ENCODE results near the gene ANKRD34A. TPM values are rescaled to one million over a fixed set of nuclear protein-coding genes. Genes with fewer than 3 reads are reported as not detected.
A peak's percentile ranks its signal among the peaks of the same experiment; 100 is the strongest.

The ANKRD34A gene
- total and polyA plus RNA-seq, 2 donors (not counting 1 experiment from before 2014, with no cell fraction given) = 1.2 to 1.9 TPM

DNA sequence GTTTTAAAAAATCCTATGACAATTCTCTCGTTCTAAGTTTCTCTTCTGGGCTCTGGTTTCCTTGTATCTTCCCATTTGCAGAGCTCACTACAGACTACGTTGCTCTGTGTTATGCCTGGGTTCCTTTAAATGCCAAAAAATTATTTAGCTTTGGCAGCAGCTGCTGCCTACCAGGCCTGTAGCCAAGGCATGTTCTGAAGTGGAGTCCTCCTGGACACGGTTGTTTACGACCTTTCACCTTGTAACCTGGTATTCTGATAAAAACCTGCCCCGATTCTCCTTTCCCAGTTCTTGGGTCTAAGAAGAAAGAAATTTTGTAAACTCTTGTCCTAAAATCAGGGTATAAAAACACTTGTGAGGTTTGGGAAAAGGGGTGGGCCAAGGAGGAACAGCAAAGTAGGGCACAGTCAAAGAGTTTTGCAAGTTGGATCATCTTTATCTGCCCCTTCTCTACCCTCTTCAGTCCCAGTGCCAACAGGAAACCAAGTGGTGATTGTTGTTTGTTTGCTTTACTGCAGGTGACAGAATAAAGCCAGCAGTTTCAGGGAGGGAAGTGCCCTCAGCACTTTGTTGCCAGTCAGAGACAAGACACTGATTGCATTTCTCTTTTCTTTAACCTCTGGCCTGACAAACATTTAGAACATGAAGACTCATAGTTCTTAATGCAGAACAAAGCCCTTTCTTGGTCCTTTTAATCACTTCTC is 35.1 kb upstream of the ANKRD34A start:
- Histone ChIP-seq H3K79me2 (ENCODE audit: control insufficient read depth, insufficient read depth, low read length) (peaks cover 16% of the 10 kb centered on the region), H3K4me3 (replicated peaks in 1 of 4; ENCODE audit: control extremely low read depth in 1 of 4, insufficient read depth in 1 of 4, low read depth in 3 of 4, low read length in 4 of 4) (peak overlapping the region in 1 of 4 experiments; percentile 3), H3K4me2 (ENCODE audit: extremely low read depth, insufficient read depth, low read length) (no peak overlapping the region), H3K36me3 (ENCODE audit: control insufficient read depth, insufficient read depth, low read length) (peaks cover 1% of the 10 kb centered on the region), H3K9ac (ENCODE audit: insufficient read depth, low read length) (no peak overlapping the region), H3K4me1 (ENCODE audit: control insufficient read depth, extremely low read depth, insufficient read depth, low read length) (peaks cover 5% of the 10 kb centered on the region), H3K27ac (ENCODE audit: insufficient read depth, low read length) (no peak overlapping the region), H2AFZ (ENCODE audit: low read length) (peak overlapping the region; percentile 8), H3K9me3 (ENCODE audit: control insufficient read depth, insufficient read depth, low read depth, low read length) (no peaks in the 10 kb centered on the region), H3K27me3 (ENCODE audit: control insufficient read depth, insufficient read depth, low read length) (no peaks in the 10 kb centered on the region), H4K20me1 (ENCODE audit: control insufficient read depth, extremely low read depth, insufficient read depth, low read length) (no peaks in the 10 kb centered on the region)
- no peak for DNase-seq (ENCODE audit: low read depth in 2 of 2)
- TF ChIP-seq, protein P1, sequence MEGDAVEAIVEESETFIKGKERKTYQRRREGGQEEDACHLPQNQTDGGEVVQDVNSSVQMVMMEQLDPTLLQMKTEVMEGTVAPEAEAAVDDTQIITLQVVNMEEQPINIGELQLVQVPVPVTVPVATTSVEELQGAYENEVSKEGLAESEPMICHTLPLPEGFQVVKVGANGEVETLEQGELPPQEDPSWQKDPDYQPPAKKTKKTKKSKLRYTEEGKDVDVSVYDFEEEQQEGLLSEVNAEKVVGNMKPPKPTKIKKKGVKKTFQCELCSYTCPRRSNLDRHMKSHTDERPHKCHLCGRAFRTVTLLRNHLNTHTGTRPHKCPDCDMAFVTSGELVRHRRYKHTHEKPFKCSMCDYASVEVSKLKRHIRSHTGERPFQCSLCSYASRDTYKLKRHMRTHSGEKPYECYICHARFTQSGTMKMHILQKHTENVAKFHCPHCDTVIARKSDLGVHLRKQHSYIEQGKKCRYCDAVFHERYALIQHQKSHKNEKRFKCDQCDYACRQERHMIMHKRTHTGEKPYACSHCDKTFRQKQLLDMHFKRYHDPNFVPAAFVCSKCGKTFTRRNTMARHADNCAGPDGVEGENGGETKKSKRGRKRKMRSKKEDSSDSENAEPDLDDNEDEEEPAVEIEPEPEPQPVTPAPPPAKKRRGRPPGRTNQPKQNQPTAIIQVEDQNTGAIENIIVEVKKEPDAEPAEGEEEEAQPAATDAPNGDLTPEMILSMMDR (conservative IDR thresholded peaks at IDR 0.05 in 1 of 2, IDR thresholded peaks at IDR 0.05 in 1 of 2; ENCODE audit: low read depth in 1 of 2, low read length in 2 of 2) = no peak
- no peak for TF ChIP-seq EZH2 (IDR thresholded peaks at IDR 0.05; ENCODE audit: low read length, missing control alignments)

DNA sequence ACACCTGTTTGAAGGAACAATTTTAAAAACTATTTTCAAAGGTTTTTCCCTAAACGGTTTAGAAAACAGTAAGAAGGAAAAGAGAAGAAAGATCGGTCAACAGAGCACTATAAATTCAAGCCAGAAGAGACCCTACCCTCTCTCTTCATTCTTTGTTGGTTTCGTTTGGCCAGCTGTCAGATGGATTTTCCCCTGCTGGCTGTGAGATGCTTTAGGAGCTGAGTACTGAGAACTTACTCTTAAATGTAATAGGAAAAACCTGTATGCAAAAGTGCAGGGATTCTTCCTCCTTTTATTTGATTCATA is 33.3 kb upstream of the ANKRD34A start:
- Histone ChIP-seq H2AFZ (ENCODE audit: low read length) (no peak overlapping the region), H3K27ac (ENCODE audit: insufficient read depth, low read length) (no peak overlapping the region), H3K4me3 (replicated peaks in 1 of 4; ENCODE audit: control extremely low read depth in 1 of 4, insufficient read depth in 1 of 4, low read depth in 3 of 4, low read length in 4 of 4) (peak overlapping the region in 2 of 4 experiments; percentile 1 to 66), H3K9me3 (ENCODE audit: control insufficient read depth, insufficient read depth, low read depth, low read length) (no peaks in the 10 kb centered on the region), H3K27me3 (ENCODE audit: control insufficient read depth, insufficient read depth, low read length) (no peaks in the 10 kb centered on the region), H3K9ac (ENCODE audit: insufficient read depth, low read length) (no peak overlapping the region), H3K36me3 (ENCODE audit: control insufficient read depth, insufficient read depth, low read length) (peaks cover 4% of the 10 kb centered on the region), H3K4me2 (ENCODE audit: extremely low read depth, insufficient read depth, low read length) (no peak overlapping the region), H3K79me2 (ENCODE audit: control insufficient read depth, insufficient read depth, low read length) (peaks cover 17% of the 10 kb centered on the region), H3K4me1 (ENCODE audit: control insufficient read depth, extremely low read depth, insufficient read depth, low read length) (peaks cover 10% of the 10 kb centered on the region), H4K20me1 (ENCODE audit: control insufficient read depth, extremely low read depth, insufficient read depth, low read length) (no peaks in the 10 kb centered on the region)
- TF ChIP-seq EZH2 (IDR thresholded peaks at IDR 0.05; ENCODE audit: low read length, missing control alignments) = no peak
- TF ChIP-seq, protein P1 (conservative IDR thresholded peaks at IDR 0.05 in 1 of 2, IDR thresholded peaks at IDR 0.05 in 1 of 2; ENCODE audit: low read depth in 1 of 2, low read length in 2 of 2) = peak in 1 of 2 donors; percentile 15
- DNase-seq (ENCODE audit: low read depth in 2 of 2) = no peak

DNA sequence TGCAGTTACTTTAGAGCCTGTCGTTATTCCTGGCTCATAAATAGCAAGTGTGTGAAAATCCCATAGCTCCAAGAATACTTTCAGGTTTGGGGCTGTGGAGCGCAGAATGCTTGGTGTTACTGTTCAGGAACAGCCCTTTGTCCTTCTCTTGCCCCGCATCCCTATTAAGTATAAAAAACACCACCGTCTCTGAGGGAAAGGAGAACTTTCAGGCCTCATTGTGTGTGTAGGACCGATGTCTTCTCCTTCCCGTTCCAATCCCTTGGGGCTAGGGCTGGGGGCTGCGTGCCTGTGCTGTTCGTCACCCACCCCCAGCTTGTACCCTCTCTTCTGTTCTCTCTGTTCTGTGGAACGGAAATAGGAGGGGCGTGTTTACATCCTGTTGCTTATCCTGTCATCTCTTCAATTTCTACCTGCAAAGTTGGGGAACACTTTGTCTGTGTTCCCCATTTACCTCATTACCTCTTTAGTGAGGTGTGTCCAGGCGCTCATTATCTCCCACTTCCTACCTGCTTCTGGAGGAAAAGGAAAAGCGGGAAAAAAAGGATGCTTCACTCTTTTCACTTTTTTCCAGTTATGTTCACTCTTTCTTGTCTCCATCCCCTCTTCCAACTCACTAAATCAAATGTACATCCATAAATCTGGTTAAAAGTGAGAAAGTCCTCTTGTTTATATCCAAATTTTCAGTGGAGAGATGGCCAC is 32.8 kb upstream of the ANKRD34A start:
- peaks cover 4% of the 10 kb centered on the region for H3K36me3 ChIP-seq (ENCODE audit: control insufficient read depth, insufficient read depth, low read length)
- TF ChIP-seq, protein P1 (conservative IDR thresholded peaks at IDR 0.05 in 1 of 2, IDR thresholded peaks at IDR 0.05 in 1 of 2; ENCODE audit: low read depth in 1 of 2, low read length in 2 of 2) = no peak
- TF ChIP-seq EZH2 (IDR thresholded peaks at IDR 0.05; ENCODE audit: low read length, missing control alignments) = no peak
- peak in 1 of 2 donors; percentile 38 for DNase-seq (ENCODE audit: low read depth in 2 of 2)

More for the DNA sequence above, 32.8 kb upstream of the ANKRD34A start:
- peaks cover 17% of the 10 kb centered on the region for H3K79me2 ChIP-seq (ENCODE audit: control insufficient read depth, insufficient read depth, low read length)
- H3K9ac ChIP-seq (ENCODE audit: insufficient read depth, low read length) = peak overlapping the region; percentile 59
- H3K9me3 ChIP-seq (ENCODE audit: control insufficient read depth, insufficient read depth, low read depth, low read length) = no peaks in the 10 kb centered on the region
- peak overlapping the region; percentile 73 for H2AFZ ChIP-seq (ENCODE audit: low read length)
- peak overlapping the region; percentile 73 for H3K27ac ChIP-seq (ENCODE audit: insufficient read depth, low read length)
- peak overlapping the region; percentile 62 to 79 (median 67) for H3K4me3 ChIP-seq (replicated peaks in 1 of 4; ENCODE audit: control extremely low read depth in 1 of 4, insufficient read depth in 1 of 4, low read depth in 3 of 4, low read length in 4 of 4)
- peaks cover 10% of the 10 kb centered on the region for H3K4me1 ChIP-seq (ENCODE audit: control insufficient read depth, extremely low read depth, insufficient read depth, low read length)
- peak overlapping the region; percentile 94 for H3K4me2 ChIP-seq (ENCODE audit: extremely low read depth, insufficient read depth, low read length)
- H4K20me1 ChIP-seq (ENCODE audit: control insufficient read depth, extremely low read depth, insufficient read depth, low read length) = no peaks in the 10 kb centered on the region
- H3K27me3 ChIP-seq (ENCODE audit: control insufficient read depth, insufficient read depth, low read length) = no peaks in the 10 kb centered on the region

Data from fibroblast of lung (primary cell).